ENCODE data around the gene AATF.

GRCh38 chr17:37083456-37083855, 134.7 kb downstream of the AATF start:
- TF ChIP-seq CTCF (IDR thresholded peaks at IDR 0.05; ENCODE audit: low read length) (no peak), EZH2 (optimal IDR thresholded peaks at IDR 0.05; ENCODE audit: low read depth, low read length) (no peak), EZH2phosphoT487 (IDR thresholded peaks at IDR 0.05; ENCODE audit: low read length) (no peak)
